Stimulated activated CD4-positive, alpha-beta T cell treated with anti-CD3 and anti-CD28 coated beads, Interleukin-2, amount 100 ng/mL, for 4 hours (primary cell): ENCODE data around the gene ZNF609.

Source experiments
- DNase-seq: peaks from one replicate; pipeline ENCODE4 v3.0.0-alpha.2; 2020; ENCODE audit warnings: low read depth

Gene ZNF609

GRCh38 chr15:64656508-64656907, 196.1 kb downstream of the ZNF609 start:
- no peak for DNase-seq

GRCh38 chr15:64665179-64665578, 204.8 kb downstream of the ZNF609 start:
- no peak for DNase-seq

GRCh38 chr15:64667736-64668161, 207.4 kb downstream of the ZNF609 start:
- DNase-seq: no peak

GRCh38 chr15:64673866-64674265, 213.5 kb downstream of the ZNF609 start:
- DNase-seq: no peak

GRCh38 chr15:64678126-64678819, 217.9 kb downstream of the ZNF609 start:
- DNase-seq: no peak

- DNase-seq: no peak
Observed at GRCh38 chr15:64680097-64680496, 219.7 kb downstream of the ZNF609 start.

- no peak for DNase-seq
Observed at GRCh38 chr15:64681424-64682024, 221.1 kb downstream of the ZNF609 start.

- no peak for DNase-seq
Observed at GRCh38 chr15:64682255-64682654, 221.9 kb downstream of the ZNF609 start.

- DNase-seq: no peak
Observed at GRCh38 chr15:64683378-64683777, 223.0 kb downstream of the ZNF609 start.

- no peak for DNase-seq
Observed at GRCh38 chr15:64685230-64685888, 225.0 kb downstream of the ZNF609 start.

GRCh38 chr15:64686130-64686735, 225.9 kb downstream of the ZNF609 start:
- DNase-seq: peak; percentile 21

GRCh38 chr15:64687172-64687571, 226.8 kb downstream of the ZNF609 start:
- DNase-seq: no peak

- no peak for DNase-seq
Observed at GRCh38 chr15:64687688-64688087, 227.3 kb downstream of the ZNF609 start.

GRCh38 chr15:64688770-64689169, 228.4 kb downstream of the ZNF609 start:
- no peak for DNase-seq

- no peak for DNase-seq
Observed at GRCh38 chr15:64690008-64690407, 229.6 kb downstream of the ZNF609 start.

- DNase-seq: no peak
Observed at GRCh38 chr15:64690578-64691296, 230.4 kb downstream of the ZNF609 start.

- DNase-seq: no peak
Observed at GRCh38 chr15:64691896-64692565, 231.7 kb downstream of the ZNF609 start.

GRCh38 chr15:64693134-64693533, 232.8 kb downstream of the ZNF609 start:
- DNase-seq: no peak

GRCh38 chr15:64694816-64695215, 234.4 kb downstream of the ZNF609 start:
- DNase-seq: no peak

- no peak for DNase-seq
Observed at GRCh38 chr15:64695561-64695992, 235.2 kb downstream of the ZNF609 start.

GRCh38 chr15:64696481-64696880, 236.1 kb downstream of the ZNF609 start:
- no peak for DNase-seq
